GM18858 (cell line): ENCODE measurements around the gene NKX2-1.
"Not testable (repeated sequence)": the region's sequence is repeated elsewhere in the genome, so short reads cannot be mapped to it uniquely, and the experiment has no call there.

Experiments
- ATAC-seq: cut with Tn5 transposase; IDR thresholded peaks from one replicate; pipeline ENCODE4 v1.9.1; 2021; ENCODE audit not compliant: unreplicated experiment

Gene NKX2-1

DNA sequence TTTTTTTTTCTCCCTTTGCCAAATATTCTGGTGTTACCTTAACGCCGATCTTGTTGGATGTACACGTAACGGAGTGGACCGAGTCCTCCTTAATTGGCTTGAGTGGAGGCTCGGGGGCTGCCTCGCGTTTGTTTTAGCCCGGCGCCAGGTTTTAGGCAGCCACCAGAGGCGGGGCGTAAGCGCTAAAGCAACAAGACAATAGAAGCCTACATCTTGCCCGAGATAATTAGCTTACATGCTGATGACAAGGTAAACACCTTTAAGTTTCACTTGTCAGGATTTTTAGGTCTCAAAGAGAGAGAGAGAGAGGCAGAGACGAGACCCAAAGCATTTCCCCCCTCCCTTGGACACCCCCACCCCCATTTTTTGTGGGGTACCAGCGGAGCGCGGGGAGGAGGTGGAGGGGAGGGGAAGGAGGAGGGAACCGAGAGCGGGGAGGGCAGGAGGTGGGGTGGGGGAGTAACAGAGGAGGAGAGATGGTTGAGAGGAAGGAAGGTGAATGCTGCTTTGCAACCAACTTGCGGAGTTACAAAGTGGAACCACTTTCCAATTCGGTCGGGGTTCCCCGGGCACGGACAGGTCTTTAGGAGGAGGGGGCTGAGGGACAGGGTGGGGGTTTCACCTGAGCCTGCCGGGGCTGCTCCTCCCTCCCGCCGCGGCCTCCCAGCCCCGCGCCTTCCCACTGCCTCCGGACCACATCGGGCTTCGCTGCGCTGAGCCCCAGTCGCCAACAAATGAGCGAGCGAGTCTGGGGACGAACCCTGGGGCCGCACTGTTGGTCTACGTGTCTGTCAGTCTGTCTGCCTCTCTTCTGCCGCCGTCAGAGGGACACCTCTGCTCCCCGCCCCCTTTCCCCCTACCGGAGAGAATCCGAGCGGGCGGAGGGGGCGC, at the start of gene NKX2-1:
Gene NKX2-1, minus strand, starts transcription at position 802 of the 891 bp plus-strand sequence. Its CDS starts 103 bp downstream, at position 699.
- no peak for ATAC-seq

DNA sequence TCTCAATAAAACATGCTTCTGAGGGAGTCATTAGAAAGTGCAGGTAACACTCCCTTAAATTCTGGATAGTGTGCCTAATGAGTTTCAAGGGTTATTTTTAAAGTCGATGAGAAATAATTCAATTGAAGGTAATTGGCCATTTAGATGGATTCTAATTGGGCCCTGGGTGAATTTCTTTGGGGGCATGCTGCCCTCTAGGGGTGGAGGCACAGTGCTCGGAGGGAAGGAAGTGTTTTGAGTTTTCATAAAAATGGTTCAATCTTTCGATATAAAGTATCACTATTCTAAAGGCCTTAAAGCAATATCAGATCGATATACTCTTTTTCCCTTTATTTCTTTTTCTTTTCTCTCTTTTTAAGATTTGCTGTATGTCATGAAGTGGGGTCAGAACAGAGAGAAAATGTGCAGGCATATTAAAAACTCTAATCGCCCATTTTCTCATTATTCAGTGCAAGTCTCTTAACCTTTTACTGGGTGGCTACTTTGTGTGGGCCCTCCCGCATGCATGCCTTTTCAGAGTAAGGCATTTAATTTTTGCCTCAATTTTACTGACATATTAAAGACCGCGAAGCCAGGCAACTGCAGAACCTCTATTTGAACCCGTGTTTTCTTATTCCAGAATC, 36.9 kb upstream of the NKX2-1 start:
- ATAC-seq: no peak

DNA sequence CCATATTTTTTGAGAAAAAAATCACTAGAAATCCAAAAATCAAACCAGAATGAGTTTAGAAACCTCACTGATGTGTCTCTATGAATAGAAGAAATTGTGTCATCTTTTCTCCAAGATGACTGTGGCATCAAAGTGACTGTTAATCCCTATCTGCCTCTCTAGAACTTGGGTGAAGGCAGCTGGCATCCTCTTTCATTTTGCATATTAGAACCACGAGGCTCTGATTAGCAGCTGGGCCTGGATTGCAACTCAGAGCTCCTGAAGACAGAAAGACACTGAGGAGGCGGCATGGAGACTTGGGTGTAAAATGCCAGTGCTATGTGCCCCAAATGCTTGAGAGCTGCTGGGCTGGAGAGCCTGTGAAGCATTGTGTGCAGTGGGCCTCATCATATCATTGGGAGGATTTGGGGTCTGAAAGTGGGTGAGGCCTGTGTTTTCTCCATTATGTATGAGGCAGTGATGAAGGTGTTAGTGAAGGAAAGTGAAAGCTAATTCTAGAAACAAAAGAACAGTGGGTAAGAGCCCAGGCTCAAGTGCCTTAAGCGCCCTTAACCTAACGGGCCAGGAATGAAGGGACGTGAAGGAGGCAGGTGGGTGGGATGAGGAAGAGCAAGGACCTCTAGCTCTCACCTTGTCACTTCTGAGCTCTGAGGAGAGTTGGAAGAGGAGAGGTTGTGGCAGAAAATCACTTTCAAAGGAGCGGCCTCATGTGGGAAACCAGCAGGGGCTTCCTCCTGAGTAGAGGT, 36.1 kb upstream of the NKX2-1 start:
- no peak for ATAC-seq

DNA sequence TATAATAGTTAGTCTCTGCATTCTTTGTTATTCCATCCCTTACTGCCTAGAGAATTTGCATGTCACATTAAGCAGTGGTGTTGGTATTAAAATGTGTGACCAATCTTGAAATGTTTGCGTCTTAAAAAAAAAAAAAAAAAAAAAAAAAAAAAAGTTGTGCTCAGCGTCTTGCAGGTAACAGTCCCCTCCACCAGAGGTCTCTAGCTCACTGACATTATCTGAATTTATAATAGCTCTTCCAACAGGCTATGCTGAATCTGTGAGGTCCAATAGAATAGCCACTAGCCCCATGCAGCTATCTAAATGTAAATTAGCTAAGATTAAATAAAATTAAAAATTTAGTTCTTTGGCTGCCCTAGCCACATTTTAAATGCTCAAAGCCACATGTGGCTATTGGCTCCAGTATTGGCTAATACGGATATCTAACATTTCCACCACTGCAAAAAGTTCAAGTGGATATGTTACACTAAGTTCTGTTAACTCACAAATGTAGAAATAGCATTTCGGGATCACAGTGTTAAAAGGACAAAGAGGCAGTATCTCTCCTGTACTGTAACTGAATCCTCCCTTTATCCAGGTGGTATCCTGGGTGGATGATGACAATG, 33.7 kb upstream of the NKX2-1 start:
- ATAC-seq: peak; percentile 79

DNA sequence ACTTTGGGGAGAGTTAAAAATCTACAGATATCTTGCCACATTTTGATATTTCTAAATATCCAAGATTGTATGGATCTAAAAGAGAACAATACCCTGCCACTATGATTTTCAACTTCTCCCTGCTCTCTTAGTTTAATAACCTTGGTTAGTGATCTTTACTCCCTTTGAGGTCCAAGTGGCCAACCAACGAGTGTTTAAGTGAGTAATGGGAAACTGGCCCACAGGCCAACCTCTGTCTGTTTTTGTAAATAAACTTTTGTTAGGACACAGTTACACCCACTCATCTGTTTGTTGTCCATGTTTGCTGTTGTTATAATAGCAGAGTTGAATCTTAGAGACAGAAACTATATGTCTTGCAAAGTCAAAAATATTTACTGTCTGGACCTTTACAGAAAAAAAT, 30.9 kb upstream of the NKX2-1 start:
- ATAC-seq: no peak

DNA sequence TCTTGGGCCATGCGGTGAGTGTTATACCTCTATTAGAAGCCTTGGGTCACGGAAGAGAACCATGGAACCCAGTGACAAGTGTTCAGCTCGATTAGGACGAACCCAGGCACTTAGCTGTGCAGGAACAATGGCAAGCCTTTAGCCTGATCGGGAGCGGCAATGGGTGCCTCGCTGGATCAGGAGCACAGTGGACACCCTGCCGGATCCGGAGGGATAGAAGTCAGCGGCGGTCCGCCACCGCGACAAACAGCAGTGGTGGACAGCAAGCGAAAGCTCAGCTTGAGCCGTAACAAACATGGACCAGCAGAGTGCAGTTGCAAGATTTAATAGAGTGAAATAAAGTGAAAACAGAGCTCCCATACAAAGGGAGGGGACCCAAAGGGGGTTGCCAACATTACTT, 24.2 kb upstream of the NKX2-1 start:
- ATAC-seq: not testable (repeated sequence)

DNA sequence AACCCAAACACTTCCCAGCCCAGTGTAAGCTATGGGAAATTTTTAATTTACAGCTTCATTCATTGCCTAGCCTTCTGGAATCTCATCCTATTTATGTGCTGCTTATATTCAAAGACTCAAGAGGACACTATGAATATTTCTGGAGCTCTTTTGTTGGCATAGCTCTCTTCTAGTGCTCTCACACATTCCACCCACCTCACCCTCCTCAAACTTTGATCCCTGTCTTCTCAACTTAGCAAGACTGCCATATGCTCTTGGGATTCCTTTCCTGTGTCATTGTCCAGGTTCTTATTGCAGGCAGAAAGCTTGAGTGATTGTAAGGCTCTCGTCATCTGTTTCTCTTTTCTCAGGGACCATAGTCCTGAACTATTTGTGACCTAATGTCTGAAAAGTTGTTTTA, 18.0 kb upstream of the NKX2-1 start:
- no peak for ATAC-seq

DNA sequence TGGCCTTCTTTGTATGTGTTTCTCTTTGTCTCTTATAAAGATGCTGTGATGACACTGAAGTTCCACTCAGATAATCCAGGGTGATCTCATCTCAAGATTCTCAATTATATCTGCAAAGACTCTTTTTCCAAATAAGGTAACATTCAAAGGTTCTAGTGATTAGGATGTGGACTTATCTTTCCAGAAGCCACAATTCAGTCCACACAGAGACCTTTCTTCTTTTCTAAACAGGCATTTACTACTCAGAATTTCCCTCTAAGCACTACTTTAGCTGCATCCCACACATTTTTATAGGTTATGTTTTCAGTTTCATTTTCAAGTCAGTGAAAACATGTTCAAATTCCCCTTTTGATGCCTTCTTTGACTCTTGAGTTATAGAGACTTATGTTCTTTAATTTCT, 9.0 kb upstream of the NKX2-1 start:
- ATAC-seq: no peak

DNA sequence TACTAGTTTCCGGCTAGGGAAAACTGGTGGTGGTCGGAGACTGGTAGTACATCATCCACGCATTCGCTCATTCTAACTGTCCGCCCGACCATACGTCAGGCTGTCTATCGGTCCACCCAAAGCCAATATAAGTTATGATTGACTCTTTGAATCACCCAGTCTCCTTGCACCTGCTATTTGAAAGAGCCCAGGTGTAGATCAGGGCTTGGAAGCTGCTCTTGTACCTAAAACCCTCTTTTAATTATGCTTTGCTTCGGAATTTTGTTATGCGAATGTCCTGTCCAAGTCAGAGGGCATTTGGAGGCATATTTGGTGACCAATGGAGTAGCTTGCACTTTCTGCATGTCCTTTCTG, 5.7 kb upstream of the NKX2-1 start:
- ATAC-seq: no peak

DNA sequence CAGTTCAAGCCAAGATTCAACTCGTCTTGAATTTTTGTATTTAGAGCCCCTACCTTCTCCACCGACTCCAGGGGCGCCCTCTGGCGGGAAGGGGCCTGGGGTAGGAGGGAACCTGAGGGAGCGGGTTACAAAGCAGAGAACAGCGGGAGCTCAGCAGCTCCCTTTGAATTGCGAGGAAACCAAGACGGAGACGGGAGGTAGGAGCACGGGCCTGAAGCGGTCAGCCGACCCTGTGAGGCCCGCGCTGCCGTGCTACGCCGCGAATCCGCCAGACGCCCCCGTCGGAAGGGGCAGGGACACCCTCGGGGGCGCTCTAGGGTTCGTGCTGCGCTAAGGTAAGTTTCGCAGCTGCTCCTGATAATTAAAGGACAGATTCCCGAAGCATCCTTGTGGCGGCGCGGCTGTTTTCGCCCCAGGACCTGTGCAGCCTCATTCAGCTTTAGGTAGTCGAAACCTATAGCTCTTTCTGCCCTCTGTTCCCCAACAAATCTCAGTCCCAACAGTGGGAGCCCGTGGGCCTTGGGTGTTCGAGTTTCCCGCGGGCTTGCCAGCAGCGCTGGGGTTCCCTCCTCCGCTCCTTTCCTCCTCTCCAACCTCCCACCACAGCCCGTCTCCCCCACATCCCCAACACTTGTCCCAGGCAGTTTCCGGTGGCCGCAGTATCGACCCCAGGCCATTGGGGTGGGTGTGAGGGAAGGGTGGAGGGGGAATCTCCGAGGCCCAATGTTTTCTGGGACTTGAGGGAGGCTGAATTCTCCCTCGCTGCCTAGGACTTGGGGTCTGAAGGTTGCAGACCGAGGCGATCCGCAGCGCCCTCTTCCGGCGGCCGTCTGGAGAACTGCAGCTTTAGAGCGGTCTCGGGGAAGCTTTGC, 5.1 kb upstream of the NKX2-1 start:
- ATAC-seq: no peak

DNA sequence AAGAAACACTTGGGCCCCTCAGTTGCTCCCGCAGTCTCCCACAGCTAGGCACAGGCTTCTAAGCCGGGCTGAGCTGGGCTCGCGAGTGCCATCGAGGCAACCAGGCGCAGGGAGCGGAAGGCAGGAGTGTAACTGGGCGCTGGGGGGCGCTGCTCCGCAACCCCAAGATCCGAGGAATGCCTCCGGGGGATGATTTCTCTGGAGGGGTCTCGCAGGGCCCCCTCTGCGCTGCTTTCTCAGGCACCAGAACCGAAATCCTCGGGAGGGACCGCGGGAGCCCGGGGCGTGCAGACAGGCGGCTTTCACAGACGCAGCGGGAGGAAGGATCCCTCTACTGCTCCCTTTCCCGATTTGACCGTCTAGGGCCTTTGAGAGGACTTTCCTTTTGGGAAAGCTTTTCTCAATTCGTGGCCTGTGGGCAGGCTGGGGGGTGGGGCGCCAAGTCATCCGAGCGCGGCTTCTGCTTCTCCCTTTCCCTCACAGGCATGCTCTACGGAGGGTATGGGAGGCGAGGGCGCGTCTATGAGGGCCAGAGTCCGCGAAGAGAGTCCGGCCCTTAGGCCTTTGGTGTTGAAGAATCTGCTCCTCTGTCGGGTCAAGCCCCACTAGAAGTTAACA, 4.3 kb upstream of the NKX2-1 start:
- ATAC-seq: no peak

DNA sequence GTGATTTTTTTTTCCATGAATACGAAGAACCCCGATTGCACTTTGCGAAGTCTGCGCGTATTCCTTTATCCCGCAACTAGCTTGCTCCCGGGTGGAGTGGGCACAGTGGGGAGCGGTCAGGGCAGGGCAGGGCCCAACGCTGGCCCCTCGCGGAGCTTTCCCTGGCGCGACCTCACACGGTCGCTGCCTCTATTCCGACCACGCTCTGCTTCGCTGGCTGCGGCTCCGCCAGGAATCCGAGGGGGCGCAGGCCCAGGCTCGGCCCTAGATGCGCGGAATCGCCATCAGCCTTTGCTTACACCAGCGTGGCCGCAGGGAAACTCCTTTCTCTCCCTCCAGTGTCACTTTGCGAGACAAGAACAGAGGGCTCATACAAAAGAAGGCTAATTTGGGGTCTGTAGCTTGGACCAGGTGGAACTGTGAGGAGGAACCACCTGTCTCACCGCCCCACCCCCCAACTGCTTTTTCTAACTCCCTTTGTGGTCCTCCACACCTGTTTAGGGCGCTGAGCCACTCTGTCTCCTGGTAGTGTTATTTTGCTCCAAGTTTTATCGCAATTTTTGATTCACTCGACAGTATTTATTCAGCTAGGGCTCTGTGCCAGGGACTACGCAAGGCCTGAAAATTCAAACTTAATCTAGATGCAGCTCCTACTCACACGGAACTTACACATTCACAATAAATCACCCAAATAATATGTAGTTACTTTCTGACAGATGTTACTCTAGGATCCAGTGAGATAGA, 3.1 kb upstream of the NKX2-1 start:
- no peak for ATAC-seq

DNA sequence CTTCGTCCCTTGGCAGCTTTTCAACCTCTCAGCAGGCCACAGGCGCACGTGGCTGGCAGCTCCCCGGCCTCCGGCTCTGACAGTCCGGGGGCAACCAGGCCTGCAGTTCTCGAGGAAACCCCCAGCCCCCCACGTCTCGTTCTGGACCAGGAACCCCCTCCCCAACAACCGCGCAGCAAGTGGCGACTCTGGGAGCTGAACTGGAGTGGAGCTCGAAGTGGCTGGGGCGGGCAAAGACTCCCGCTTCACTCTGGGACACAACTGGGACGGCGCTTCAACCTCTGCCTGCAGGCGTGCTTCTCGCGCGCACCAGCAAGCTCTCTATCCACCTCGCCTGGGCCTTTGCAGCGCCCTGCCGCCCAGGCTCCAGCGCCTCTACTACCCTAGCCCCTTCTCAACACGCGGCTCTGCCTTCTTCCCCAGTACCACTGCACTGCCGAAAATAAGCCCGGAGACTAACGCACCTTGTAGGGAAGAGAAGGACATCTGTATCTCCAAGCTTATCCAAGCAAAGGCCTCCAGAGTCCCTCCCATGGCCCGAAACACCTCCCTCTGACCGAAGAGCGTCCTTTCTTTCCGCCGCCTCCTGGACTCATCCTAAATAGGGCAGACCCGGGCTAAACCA, 2.4 kb upstream of the NKX2-1 start:
- no peak for ATAC-seq

DNA sequence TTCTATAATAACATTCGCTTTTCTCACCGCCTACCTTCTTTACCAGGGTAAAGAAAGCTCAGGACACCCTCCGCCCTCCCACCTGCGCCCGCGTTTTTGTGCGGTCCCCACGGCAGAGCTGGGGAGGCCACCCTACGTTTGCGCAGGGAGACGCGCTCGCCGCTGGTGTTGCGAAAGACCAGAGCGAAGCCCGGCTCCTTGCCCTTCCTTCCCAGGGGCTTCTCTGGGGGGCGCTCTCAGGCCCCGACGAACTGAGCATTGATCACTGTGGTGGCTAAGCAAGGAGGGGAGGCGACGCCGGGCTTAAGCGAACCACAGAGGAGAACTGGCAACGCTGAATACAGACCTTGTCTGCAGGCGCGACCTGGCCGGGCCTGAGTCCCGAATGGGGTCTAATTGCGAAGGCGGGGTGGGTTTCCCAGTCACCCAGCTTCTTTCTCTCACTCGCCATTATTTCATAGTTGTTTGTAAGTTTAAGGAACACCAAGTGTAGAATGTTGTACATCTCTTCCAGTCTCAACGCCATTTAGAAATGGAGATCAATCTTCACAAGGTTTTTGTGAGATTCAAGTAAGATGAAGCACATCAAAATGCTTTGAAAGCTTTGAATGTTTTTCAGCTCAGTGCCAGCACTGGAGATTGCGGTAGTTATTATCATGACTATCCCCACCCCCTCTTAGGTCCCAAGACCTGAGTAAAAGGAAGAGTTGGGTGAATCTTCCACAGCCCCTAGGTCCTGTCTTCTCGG, 1.7 kb upstream of the NKX2-1 start:
- ATAC-seq: no peak

DNA sequence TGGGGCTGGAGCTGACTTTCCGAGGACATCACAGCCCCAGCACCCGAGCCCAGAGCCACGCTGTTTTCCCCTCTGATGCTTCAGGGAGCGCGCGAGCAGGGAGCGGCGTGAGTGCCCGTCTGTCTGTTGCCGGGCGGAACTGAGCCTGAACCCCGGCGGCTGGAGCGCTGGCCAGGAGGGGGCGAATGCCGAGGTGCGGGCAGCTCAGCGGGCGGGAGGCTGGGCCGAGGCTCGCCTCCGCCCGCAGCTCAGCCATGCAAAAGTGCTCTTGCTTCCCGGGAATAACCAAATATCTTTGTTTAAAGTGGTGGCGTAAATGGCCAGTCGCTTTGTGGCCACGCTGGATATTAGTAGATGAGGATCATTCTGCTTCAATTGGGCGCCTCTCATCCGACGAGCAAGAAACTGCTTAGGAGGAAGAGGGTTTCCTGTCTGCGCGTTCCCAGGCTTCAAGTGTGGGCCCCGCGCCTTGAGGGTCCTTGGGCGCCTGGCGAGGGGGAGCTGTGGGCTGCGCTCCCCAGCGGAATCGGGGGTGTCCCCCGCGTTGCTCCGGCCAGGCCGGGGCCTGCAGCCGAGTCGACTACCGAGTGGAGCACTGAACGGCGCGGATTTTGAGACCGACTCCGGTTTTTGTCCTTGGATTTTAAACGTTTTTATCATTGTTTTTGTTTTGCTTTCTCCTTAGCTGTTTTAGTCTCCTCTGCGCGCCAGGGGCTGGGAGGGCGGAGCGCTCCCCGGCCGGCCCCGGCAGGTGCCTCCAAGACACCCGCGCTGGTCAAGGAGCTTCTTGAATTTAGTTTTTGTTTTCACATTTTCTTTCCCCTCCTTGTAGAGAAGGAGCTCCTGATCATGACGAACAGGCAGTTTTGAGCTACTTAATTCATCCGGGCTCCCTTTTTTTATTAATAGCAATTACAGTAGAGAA, 831 bp upstream of the NKX2-1 start:
- ATAC-seq: no peak

DNA sequence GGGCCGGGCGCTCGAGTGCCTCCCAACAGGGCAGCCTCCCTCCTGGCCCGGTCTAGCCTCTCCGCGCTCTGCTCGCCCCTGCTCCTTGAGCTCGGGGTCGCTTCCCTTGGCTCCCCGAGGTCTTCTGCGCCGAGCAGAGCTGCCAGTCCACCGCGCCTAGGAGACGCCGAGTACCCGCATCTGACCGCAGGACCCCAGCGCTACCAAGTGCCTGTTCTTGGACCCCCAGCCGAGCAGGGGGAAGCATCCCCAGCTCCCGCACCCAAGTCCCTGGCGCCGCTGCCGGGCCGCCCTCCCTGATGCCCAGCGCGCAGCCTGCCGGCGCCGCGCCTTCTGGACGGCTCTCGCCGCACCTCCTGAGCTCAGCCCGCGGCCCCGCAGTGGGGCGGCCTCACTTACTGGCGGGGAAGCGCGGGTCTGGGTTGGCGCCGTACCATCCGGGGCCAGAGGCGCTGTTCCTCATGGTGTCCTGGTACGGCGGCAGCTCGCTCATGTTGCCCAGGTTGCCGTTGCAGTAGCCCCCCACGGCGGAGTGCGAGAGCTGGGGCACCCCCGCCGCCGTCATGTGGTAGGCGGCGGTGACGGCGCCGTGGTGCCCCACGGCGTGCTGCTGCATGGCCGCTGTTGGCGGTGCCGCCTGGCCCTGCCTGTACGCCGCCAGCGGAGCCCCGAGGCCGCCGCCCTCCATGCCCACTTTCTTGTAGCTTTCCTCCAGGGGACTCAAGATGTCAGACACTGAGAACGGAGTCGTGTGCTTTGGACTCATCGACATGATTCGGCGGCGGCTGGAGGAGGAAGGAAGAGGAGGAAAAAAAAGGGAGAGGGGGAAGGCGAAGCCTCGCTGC, 1.2 kb downstream of the NKX2-1 start:
- no peak for ATAC-seq
